T-helper 1 cell (primary cell): ENCODE data around the gene ARL8A.

Experiments used
- DNase-seq, 5 donors: peaks; one replicate each; pipeline ENCODE4 v3.0.0-alpha.2; 2012 to 2020

Gene ARL8A

GRCh38 chr1:202134645-202135172 lies 9.8 kb downstream of the ARL8A start:
- no peak for DNase-seq

- DNase-seq = no peak
Observed at GRCh38 chr1:202133989-202134388, 10.5 kb downstream of the ARL8A start.

GRCh38 chr1:202133496-202133895 lies 11.0 kb downstream of the ARL8A start:
- no peak for DNase-seq

- DNase-seq = no peak
Observed at GRCh38 chr1:202133001-202133400, 11.5 kb downstream of the ARL8A start.

- no peak for DNase-seq
Observed at GRCh38 chr1:202131956-202132821, 12.3 kb downstream of the ARL8A start.

- DNase-seq = no peak
Observed at GRCh38 chr1:202130816-202131522, 13.6 kb downstream of the ARL8A start.

GRCh38 chr1:202130297-202130721 lies 14.2 kb downstream of the ARL8A start:
- DNase-seq = no peak

- no peak for DNase-seq
Observed at GRCh38 chr1:202129453-202130296, 14.9 kb downstream of the ARL8A start.

GRCh38 chr1:202127836-202128622 lies 16.5 kb downstream of the ARL8A start:
- no peak for DNase-seq

- DNase-seq = no peak
Observed at GRCh38 chr1:202127061-202127460, 17.5 kb downstream of the ARL8A start.

- no peak for DNase-seq
Observed at GRCh38 chr1:202126426-202126825, 18.1 kb downstream of the ARL8A start.

GRCh38 chr1:202125611-202126010 lies 18.9 kb downstream of the ARL8A start:
- DNase-seq = no peak

GRCh38 chr1:202124142-202124541 lies 20.4 kb downstream of the ARL8A start:
- no peak for DNase-seq

- no peak for DNase-seq
Observed at GRCh38 chr1:202123336-202123813, 21.2 kb downstream of the ARL8A start.

GRCh38 chr1:202122639-202123335 lies 21.8 kb downstream of the ARL8A start, which contains the start of gene GPR37L1:
Gene GPR37L1, plus strand, starts transcription at chr1:202122917. Its CDS starts 47 bp downstream, at chr1:202122964.
- no peak for DNase-seq

GRCh38 chr1:202121006-202121405 lies 23.5 kb downstream of the ARL8A start:
- no peak for DNase-seq

- no peak for DNase-seq
Observed at GRCh38 chr1:202117898-202118371, 26.6 kb downstream of the ARL8A start.

- DNase-seq = no peak
Observed at GRCh38 chr1:202116287-202116686, 28.2 kb downstream of the ARL8A start.

- DNase-seq = no peak
Observed at GRCh38 chr1:202113690-202114300, 30.7 kb downstream of the ARL8A start.
